RPMI8226 (cell line): ENCODE data around the gene MIF.
"Not testable (repeated sequence)": the region's sequence is repeated elsewhere in the genome, so short reads cannot be mapped to it uniquely, and the experiment has no call there.

Experiments
- DNase-seq: peaks from one replicate; pipeline ENCODE4 v3.0.0-alpha.2; 2015

MIF gene

DNA sequence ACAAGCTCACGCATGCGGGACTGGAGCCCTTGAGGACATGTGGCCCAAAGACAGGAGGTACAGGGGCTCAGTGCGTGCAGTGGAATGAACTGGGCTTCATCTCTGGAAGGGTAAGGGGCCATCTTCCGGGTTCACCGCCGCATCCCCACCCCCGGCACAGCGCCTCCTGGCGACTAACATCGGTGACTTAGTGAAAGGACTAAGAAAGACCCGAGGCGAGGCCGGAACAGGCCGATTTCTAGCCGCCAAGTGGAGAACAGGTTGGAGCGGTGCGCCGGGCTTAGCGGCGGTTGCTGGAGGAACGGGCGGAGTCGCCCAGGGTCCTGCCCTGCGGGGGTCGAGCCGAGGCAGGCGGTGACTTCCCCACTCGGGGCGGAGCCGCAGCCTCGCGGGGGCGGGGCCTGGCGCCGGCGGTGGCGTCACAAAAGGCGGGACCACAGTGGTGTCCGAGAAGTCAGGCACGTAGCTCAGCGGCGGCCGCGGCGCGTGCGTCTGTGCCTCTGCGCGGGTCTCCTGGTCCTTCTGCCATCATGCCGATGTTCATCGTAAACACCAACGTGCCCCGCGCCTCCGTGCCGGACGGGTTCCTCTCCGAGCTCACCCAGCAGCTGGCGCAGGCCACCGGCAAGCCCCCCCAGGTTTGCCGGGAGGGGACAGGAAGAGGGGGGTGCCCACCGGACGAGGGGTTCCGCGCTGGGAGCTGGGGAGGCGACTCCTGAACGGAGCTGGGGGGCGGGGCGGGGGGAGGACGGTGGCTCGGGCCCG lies at the start of gene MIF:
MIF (plus strand) TSS at position 439 of the 765 bp plus-strand sequence; CDS start at position 531, 92 bp downstream.
- peak; percentile 95 for DNase-seq

DNA sequence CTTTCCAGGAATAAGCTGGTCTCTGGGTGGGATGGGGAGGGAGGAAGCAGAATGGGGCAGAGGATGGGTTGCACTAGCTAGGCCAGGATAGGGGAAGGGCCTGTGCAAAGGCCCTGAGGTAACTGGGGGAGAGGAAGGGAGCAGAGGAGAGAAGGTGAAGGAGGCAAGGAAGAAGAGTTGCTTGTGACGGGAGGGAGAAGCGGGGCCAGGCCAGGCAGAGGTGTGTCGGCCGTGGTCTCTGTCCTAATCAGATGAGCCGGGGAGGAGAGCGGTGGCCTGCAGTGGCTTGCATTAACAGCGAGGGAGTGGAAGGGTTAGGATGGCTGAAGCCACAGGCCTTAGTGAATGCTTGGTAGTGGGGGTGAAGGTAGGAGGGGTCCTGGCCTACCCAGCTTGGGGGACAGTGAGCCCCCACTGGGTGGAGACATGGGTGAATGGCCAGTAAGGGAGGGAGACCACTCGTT lies 49.4 kb upstream of the MIF start:
- DNase-seq, result no peak

- DNase-seq, result no peak
Observed at GRCh38 chr22:23845265-23846080, 48.7 kb upstream of the MIF start.

DNA sequence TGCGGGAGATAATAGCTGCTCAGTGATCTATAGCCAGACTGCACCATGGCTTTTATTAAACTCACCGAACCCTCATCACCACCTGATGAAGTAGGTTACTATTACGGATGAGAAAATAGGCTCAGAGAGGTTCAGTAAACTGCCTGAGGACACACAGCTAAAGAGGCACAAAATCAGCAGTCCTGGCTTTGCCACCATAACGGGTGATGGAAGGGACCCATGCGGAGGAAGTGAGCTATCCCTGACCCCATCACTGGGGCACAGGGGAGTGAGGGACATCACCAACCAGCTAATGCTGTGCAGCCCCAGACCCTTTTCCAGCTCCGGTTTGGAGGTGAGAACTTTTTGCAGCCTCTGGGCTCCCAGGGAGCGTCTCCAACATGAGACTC lies 48.1 kb upstream of the MIF start:
- DNase-seq, result no peak

GRCh38 chr22:23847310-23847920 lies 46.8 kb upstream of the MIF start:
- no peak for DNase-seq

- no peak for DNase-seq
Observed at GRCh38 chr22:23847991-23848864, 46.0 kb upstream of the MIF start.

DNA sequence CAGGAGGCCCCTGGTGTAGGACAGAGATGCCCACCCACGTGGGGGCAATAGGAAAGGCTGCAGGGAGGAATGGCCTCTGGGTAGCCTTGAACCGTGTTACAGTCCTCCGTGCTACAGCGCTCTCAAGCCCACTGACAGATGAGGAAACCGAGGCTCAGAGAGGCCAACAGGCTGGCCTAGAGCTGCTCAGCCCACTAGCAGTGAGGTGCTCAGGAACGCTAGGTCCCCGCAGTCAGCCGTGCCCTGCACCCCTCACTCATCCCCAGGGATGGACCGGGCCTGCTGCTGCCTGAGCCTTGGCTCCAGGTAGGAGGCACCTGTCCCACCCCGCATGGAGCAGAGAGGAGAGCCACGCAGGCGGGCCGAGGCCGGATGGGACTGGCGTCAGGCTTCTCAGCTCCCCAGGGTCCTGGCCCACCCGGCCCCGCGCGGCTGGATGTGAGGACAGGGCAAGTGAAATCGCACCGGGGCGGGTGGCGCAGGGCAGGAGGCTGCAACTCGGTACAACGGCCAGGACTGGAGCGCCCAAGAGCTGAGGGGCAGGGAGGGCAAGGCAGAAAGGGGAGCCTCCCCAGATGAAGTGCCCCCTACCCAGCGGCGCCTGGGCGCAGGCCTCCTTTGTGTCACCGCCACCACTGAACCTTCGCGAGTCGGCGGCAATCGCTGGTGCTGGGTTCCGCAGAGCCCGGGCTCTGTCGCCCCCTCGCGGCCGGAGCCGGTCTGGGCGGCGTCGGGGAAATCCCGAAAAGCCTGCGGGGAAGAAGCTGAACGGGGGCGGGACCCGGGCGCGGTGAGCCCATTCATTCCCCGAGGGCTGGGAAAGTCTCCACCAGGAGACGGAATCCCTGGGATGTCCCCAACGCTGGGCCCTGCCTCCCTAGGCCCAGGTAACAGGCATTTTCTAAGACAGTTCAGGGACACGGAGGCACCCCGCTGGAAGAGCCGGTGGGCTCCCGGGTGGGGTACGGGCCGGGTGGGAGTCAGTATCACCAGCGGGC lies 44.9 kb upstream of the MIF start:
- peak; percentile 83 for DNase-seq

DNA sequence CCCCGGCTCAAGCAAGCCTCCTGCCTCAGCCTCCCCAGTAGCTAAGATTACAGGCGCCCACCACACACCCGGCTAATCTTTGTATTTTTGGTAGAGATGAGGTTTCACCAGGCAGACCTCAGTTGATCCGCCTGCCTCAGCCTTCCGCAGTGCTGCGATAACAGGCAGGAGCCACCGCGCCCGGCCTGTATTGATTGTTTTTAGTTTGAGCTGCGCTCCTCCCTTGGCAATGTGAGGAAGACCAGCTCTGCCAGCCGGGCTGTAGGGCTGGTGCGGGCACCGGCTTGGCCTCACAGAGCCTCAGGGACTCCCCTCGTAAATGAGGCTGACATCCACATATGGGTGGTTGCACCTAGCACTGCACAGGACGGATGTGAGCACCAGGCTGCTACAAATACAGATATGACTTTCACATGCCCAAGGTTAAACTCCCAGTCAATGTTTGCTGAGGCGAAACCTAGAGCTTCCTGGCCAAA lies 44.0 kb upstream of the MIF start:
- DNase-seq, result no peak

GRCh38 chr22:23856721-23857605 lies 37.2 kb upstream of the MIF start:
- peak; percentile 70 for DNase-seq

- DNase-seq, result peak; percentile 99
Observed at GRCh38 chr22:23857606-23858483, 36.3 kb upstream of the MIF start, which contains the start of gene SLC2A11. Gene SLC2A11 (plus strand): TSS chr22:23857875. CDS start chr22:23858000, 125 bp downstream.

DNA sequence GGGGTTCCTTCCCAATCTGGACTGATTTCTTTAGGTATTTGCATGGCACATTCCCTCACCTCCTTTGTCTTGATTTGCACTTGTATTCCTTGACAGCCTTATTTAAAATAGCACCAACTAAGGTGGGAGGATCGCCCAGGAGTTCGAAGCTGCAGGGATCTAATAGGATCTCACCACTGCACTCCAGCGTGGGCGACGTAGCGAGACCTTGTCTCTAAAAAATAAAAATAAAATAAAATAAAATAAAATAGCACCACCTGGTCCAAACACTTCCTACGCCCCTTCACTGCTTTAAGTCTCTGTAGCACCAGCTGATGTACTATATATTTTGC lies 35.7 kb upstream of the MIF start:
- DNase-seq, result no peak

- no peak for DNase-seq
Observed at GRCh38 chr22:23859201-23859600, 35.0 kb upstream of the MIF start.

DNA sequence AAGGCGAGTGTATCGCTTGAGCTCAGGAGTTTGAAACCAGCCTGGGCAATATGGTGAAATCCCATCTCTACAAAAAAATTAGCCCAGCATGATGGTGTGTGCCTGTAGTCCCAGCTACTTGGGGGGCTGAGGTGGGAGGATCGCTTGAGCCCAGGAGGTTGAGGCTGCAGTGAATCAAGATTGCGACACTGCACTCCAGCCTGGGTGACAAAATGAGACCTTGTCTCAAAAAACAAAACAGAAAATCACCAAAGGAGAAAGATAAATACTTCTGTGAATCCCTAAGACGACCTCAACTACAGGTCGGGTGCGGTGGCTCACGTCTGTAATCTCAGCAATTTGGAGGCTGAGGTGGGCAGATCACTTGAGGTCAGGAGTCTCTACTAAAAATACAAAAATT lies 34.0 kb upstream of the MIF start:
- not testable (repeated sequence) for DNase-seq

DNA sequence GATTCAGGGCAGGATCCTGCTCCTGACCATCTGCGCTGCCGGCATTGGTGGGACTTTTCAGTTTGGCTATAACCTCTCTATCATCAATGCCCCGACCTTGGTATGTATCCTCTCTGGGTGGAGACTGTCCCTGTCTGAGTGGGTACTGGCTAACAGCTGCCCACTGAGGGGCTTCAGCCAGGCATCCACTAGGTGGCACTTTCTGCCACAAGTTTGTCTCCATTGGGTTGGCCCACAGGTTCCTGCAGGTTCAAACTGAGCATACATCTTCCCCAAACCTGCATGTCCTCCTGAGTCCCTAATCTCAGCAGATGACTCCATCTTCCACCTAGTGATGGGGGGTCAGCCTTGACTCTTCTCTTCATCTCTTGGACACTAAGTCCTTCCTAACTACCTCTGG lies 32.1 kb upstream of the MIF start:
- peak; percentile 67 for DNase-seq

DNA sequence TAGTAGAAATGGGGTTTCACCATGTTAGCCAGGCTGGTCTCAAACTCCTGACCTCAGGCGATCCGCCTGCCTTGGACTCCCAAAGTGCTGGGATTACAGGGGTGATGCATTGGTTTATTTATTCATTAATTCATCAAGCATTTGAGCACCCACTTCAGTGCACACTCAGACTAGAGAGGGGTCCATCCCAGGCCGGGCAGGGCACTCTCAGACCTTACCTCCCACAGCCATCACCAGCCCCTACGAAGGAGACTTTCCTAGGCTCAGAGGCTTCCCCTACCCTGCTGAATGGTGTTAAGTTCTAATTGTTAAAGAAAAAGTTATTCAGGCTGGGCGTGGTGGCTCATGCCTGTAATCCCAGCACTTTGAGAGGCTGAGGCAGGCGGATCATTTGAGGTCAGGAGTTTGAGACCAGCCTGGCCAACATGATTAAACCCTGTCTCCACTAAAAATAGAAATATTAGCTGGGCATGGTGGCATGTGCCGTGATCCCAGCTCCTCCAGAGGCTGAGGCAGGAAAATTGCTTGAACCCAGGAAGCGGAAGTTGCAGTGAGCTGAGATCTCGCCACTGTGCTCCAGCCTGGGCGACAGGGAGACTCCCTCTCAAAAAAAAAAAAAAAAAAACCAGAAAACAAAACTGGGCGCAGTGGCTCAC lies 29.6 kb upstream of the MIF start:
- DNase-seq, result not testable (repeated sequence)

- no peak for DNase-seq
Observed at GRCh38 chr22:23868580-23868979, 25.6 kb upstream of the MIF start.

DNA sequence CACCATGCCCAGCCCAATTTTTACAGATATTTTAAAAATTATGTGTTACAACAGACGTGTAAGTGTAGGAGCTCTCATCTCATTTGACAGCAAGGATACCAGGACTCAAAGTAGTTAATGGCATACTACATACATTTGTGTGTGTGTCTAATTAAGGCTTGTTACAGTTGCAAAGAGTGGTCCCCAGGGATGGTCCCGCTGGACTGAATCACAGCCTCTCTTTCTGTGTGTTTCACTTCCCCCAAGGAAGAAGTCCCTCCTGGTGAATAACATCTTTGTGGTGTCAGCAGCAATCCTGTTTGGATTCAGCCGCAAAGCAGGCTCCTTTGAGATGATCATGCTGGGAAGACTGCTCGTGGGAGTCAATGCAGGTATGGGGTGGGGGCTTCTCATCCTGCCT lies 19.3 kb upstream of the MIF start:
- DNase-seq, result no peak

- no peak for DNase-seq
Observed at GRCh38 chr22:23875801-23876200, 18.4 kb upstream of the MIF start.

GRCh38 chr22:23877566-23877965 lies 16.6 kb upstream of the MIF start:
- DNase-seq, result no peak
